G401 (cell line): ENCODE measurements around the gene UBQLN1. TPM values are rescaled to one million over a fixed set of nuclear protein-coding genes. Genes with fewer than 3 reads are reported as not detected.

ENCODE experiments used
- total RNA-seq: library from RNA; depleted of rRNA; stranded (reverse); fragments of >200 nt; shearing (Covaris generic); gene quantifications from 2 replicates; pipeline ENCODE4 v1.2.3, GENCODE V29; 2014; rRNA removed

The UBQLN1 gene
- total RNA-seq, 1 experiment from 2014 or later, result 152 TPM

Other genes with a start within 250 kb of the UBQLN1 start
- 0.06 TPM in 1 of 2 replicates, not detected in the other for gene FRMD3, start 169.6 kb downstream of the UBQLN1 start, total RNA-seq
- 1.8 and 3.8 TPM in 2 replicates for gene IDNK, start 84.8 kb downstream of the UBQLN1 start, total RNA-seq
- gene GKAP1, start 109.8 kb upstream of the UBQLN1 start, total RNA-seq, result 1.2 and 1.5 TPM in 2 replicates
- 1.6 and 2.3 TPM in 2 replicates for gene KIF27, start 213.5 kb upstream of the UBQLN1 start, total RNA-seq